Mesenchymal stem cell (in vitro differentiated cells and primary cell): ENCODE data around the gene PIGN.
A peak's percentile ranks its signal among the peaks of the same experiment; 100 is the strongest.

Experiments used
- DNase-seq: peaks from one replicate; pipeline ENCODE4 v3.0.0-alpha.2; 2013
- H2AFZ ChIP-seq: one replicate; pipeline ENCODE4 v1.6.1; 2013; ENCODE audit warnings: low read depth, mild to moderate bottlenecking, control low read depth, inconsistent platforms, low read length, moderate library complexity
- H2AK5ac ChIP-seq: 2 replicates; pipeline ENCODE4 v1.6.1; 2013; ENCODE audit warnings: low read length, moderate library complexity, mild to moderate bottlenecking, inconsistent platforms; ENCODE audit not compliant: severe bottlenecking
- H2BK120ac ChIP-seq: one replicate; pipeline ENCODE4 v1.6.1; 2013; ENCODE audit warnings: low read depth, mild to moderate bottlenecking, inconsistent platforms, low read length, moderate library complexity
- H2BK12ac ChIP-seq, 2 experiments: one replicate each; pipeline ENCODE4 v1.6.1; 2013; ENCODE audit warnings: inconsistent platforms in 2 of 2, low read length in 2 of 2, mild to moderate bottlenecking in 2 of 2, moderate library complexity in 2 of 2, control low read depth in 1 of 2
- H2BK15ac ChIP-seq: one replicate; pipeline ENCODE4 v1.6.1; 2013; ENCODE audit warnings: mild to moderate bottlenecking, low read depth, inconsistent platforms; ENCODE audit not compliant: poor library complexity, severe bottlenecking
- H2BK5ac ChIP-seq: 2 replicates; pipeline ENCODE4 v1.6.1; 2013; ENCODE audit warnings: low read depth, mild to moderate bottlenecking, low read length, control low read depth, inconsistent platforms; ENCODE audit not compliant: poor library complexity, severe bottlenecking
- H3K14ac ChIP-seq, 2 experiments: one replicate each; pipeline ENCODE4 v1.6.1; 2013; ENCODE audit warnings: inconsistent platforms in 2 of 2, low read length in 2 of 2, control low read depth in 1 of 2, mild to moderate bottlenecking in 1 of 2, moderate library complexity in 1 of 2
- H3K18ac ChIP-seq, 2 experiments: one replicate each; pipeline ENCODE4 v1.6.1; 2013; ENCODE audit warnings: inconsistent platforms in 2 of 2, low read length in 2 of 2, control low read depth in 1 of 2, low read depth in 1 of 2, mild to moderate bottlenecking in 1 of 2
- H3K23ac ChIP-seq, 2 experiments: one replicate each; pipeline ENCODE4 v1.6.1; 2013; ENCODE audit warnings: inconsistent platforms in 2 of 2, low read length in 2 of 2, mild to moderate bottlenecking in 2 of 2, moderate library complexity in 2 of 2, control low read depth in 1 of 2
- H3K27ac ChIP-seq: 2 replicates; pipeline ENCODE4 v1.5.1; 2013; ENCODE audit warnings: mild to moderate bottlenecking, moderate library complexity, low read length, control low read depth, inconsistent platforms; ENCODE audit not compliant: poor library complexity, severe bottlenecking
- H3K27me3 ChIP-seq, 2 experiments: 2 replicates each; pipeline versions ENCODE4 v1.6.1 to v1.7.0; 2013; ENCODE audit warnings: low read length in 2 of 2, mild to moderate bottlenecking in 2 of 2, moderate library complexity in 2 of 2, control low read depth in 1 of 2, inconsistent platforms in 1 of 2; ENCODE audit not compliant: control insufficient read depth in 1 of 2, insufficient read depth in 1 of 2
- H3K36me3 ChIP-seq, 2 experiments: 2 replicates each; pipeline versions ENCODE4 v1.6.1 to v1.7.0; 2013; ENCODE audit warnings: low read length in 2 of 2, control low read depth in 1 of 2, inconsistent platforms in 1 of 2, low read depth in 1 of 2, mild to moderate bottlenecking in 1 of 2; ENCODE audit not compliant: insufficient read depth in 2 of 2, control insufficient read depth in 1 of 2
- H3K4ac ChIP-seq, 2 experiments: one replicate each; pipeline ENCODE4 v1.6.1; 2013; ENCODE audit warnings: inconsistent platforms in 2 of 2, low read length in 2 of 2, mild to moderate bottlenecking in 2 of 2, moderate library complexity in 2 of 2, control low read depth in 1 of 2, low read depth in 1 of 2
- H3K4me1 ChIP-seq: 2 replicates; pipeline ENCODE4 v1.6.1; 2013; ENCODE audit warnings: low read depth, low read length, control low read depth; ENCODE audit not compliant: control insufficient read depth, insufficient read depth
- H3K4me2 ChIP-seq: 2 replicates; pipeline ENCODE4 v1.6.1; 2013; ENCODE audit warnings: low read length, mild to moderate bottlenecking, inconsistent platforms; ENCODE audit not compliant: poor library complexity, severe bottlenecking
- H3K4me3 ChIP-seq, 2 experiments: 2 replicates each; pipeline versions ENCODE4 v1.5.1 to v1.7.0; 2013; ENCODE audit warnings: low read length in 2 of 2, mild to moderate bottlenecking in 2 of 2, control low read depth in 1 of 2, low read depth in 1 of 2; ENCODE audit not compliant: insufficient read depth in 1 of 2
- H3K79me1 ChIP-seq: replicated peaks from 2 replicates; pipeline ENCODE4 v1.6.1; 2013; ENCODE audit warnings: mild to moderate bottlenecking, control low read depth, low read length, inconsistent platforms; ENCODE audit not compliant: poor library complexity, severe bottlenecking
- H3K9ac ChIP-seq: 2 replicates; pipeline ENCODE4 v1.7.0; 2013; ENCODE audit warnings: mild to moderate bottlenecking, low read length, moderate library complexity
- H3K9me3 ChIP-seq: 2 replicates; pipeline ENCODE4 v1.7.0; 2013; ENCODE audit warnings: mild to moderate bottlenecking, low read length; ENCODE audit not compliant: control insufficient read depth
- H4K8ac ChIP-seq: one replicate; pipeline ENCODE4 v1.6.1; 2013; ENCODE audit warnings: inconsistent platforms, mild to moderate bottlenecking, low read length, moderate library complexity
- H4K91ac ChIP-seq: one replicate; pipeline ENCODE4 v1.6.1; 2013; ENCODE audit warnings: mild to moderate bottlenecking, low read length, inconsistent platforms
- WGBS: methylation state at CpG from one replicate; pipeline ENCODE4 v1.1.7; 2013; ENCODE audit warnings: mixed read lengths; 5-methylcytosine and 5-hydroxymethylcytosine counted together

PIGN gene

GRCh38 chr18:62138461-62139235 lies 48.2 kb downstream of the PIGN start:
- H3K14ac ChIP-seq: no peak overlapping the region
- no peak overlapping the region for H2BK15ac ChIP-seq
- H3K18ac ChIP-seq: no peak overlapping the region
- H3K27ac ChIP-seq: no peak overlapping the region
- H3K4me2 ChIP-seq: no peak overlapping the region
- no peaks in the 10 kb centered on the region for H3K4me1 ChIP-seq
- peaks cover 0 to 34% of the 10 kb centered on the region in 2 experiments for H3K36me3 ChIP-seq
- no peak for DNase-seq
- H2BK5ac ChIP-seq: no peak overlapping the region
- no peak overlapping the region for H3K4ac ChIP-seq
- no peak overlapping the region for H2AFZ ChIP-seq
- H4K8ac ChIP-seq: no peak overlapping the region
- no peaks in the 10 kb centered on the region for H3K79me1 ChIP-seq
- H2BK12ac ChIP-seq: no peak overlapping the region
- no peak overlapping the region for H2AK5ac ChIP-seq
- H3K9me3 ChIP-seq: no peaks in the 10 kb centered on the region
- no peaks in the 10 kb centered on the region for H3K27me3 ChIP-seq
- no peak overlapping the region for H2BK120ac ChIP-seq
- H3K4me3 ChIP-seq: no peak overlapping the region
- WGBS: 67% methylated on average over 1 of the region's 2 CpGs
- no peak overlapping the region for H3K23ac ChIP-seq
- H3K9ac ChIP-seq: no peak overlapping the region
- no peak overlapping the region for H4K91ac ChIP-seq

- Histone ChIP-seq H3K23ac (no peak overlapping the region), H3K9me3 (no peaks in the 10 kb centered on the region), H3K79me1 (no peaks in the 10 kb centered on the region), H3K4me3 (no peak overlapping the region), H2BK15ac (no peak overlapping the region), H3K4me2 (no peak overlapping the region), H2BK5ac (no peak overlapping the region), H3K9ac (no peak overlapping the region), H4K91ac (no peak overlapping the region), H2AFZ (no peak overlapping the region), H3K36me3 (peaks cover 0 to 2% of the 10 kb centered on the region in 2 experiments), H2BK120ac (no peak overlapping the region), H3K18ac (no peak overlapping the region), H4K8ac (no peak overlapping the region), H3K14ac (no peak overlapping the region), H2AK5ac (no peak overlapping the region), H3K4ac (no peak overlapping the region), H3K27me3 (no peaks in the 10 kb centered on the region), H3K4me1 (no peaks in the 10 kb centered on the region), H2BK12ac (no peak overlapping the region), H3K27ac (no peak overlapping the region)
- 100% methylated on average over 1 of the region's 2 CpGs for WGBS
- peak; percentile 67 for DNase-seq
Measured at GRCh38 chr18:62131301-62131909, 55.5 kb downstream of the PIGN start.

DNA sequence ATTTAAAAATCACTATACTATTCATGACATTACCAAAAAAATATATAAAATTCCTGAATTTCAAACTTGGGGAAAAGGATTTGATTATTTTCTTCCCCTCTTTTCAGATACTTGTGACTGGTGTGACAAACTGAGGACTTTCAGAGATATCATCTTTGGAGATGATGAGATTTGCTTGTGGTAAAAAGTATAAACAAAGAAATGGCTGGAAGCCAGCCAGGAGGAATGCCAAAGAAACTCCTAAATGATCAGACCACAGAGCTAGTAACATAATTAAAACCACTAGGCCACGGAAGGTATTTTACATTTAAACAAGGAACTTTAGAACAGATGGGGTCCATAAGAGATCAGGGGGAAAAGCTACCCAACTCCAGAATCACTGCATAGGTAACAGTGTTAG lies 58.7 kb downstream of the PIGN start:
- Histone ChIP-seq H3K27ac (no peak overlapping the region), H3K4me2 (no peak overlapping the region), H2BK5ac (no peak overlapping the region), H3K14ac (no peak overlapping the region), H3K36me3 (no peaks in the 10 kb centered on the region), H3K23ac (no peak overlapping the region), H3K9ac (peak overlapping the region; percentile 12), H3K4me3 (no peak overlapping the region), H2BK12ac (no peak overlapping the region), H3K4ac (no peak overlapping the region), H3K18ac (no peak overlapping the region), H2BK15ac (no peak overlapping the region), H3K9me3 (no peaks in the 10 kb centered on the region), H3K79me1 (no peaks in the 10 kb centered on the region), H3K27me3 (no peaks in the 10 kb centered on the region), H2BK120ac (no peak overlapping the region), H2AK5ac (no peak overlapping the region), H4K8ac (no peak overlapping the region), H3K4me1 (no peaks in the 10 kb centered on the region), H2AFZ (no peak overlapping the region), H4K91ac (no peak overlapping the region)
- peak; percentile 62 for DNase-seq
- no CpG with 5 or more reads among the region's 1 CpG for WGBS

DNA sequence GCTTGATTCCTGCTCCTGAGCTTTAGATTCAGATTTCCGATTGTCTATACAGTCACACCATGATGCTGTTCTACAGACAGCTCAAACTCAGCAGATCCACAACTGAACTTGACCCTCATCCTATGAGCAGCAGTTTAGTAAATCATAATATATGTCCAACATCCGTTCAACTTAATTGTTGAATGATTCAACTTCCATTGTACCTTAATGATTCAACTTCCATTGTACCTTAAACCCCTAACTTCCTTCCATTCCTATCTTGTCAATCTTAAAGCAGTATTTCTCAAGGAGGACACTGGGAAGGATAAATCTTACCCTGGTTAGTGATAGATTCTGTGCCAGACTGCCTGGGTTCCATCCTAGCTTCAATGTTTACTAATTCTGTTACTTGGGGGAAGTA lies 60.1 kb downstream of the PIGN start:
- no peak overlapping the region for H4K91ac ChIP-seq
- H3K27me3 ChIP-seq: no peaks in the 10 kb centered on the region
- no peak overlapping the region for H3K18ac ChIP-seq
- 94% methylated on average over 2 of the region's 2 CpGs for WGBS
- H3K14ac ChIP-seq: no peak overlapping the region
- H2BK5ac ChIP-seq: no peak overlapping the region
- H2BK120ac ChIP-seq: no peak overlapping the region
- no peak overlapping the region for H3K4me2 ChIP-seq
- no peaks in the 10 kb centered on the region for H3K9me3 ChIP-seq
- H3K23ac ChIP-seq: no peak overlapping the region
- no peak overlapping the region for H2BK12ac ChIP-seq
- no peaks in the 10 kb centered on the region for H3K36me3 ChIP-seq
- H2AFZ ChIP-seq: no peak overlapping the region
- H3K79me1 ChIP-seq: no peaks in the 10 kb centered on the region
- no peak overlapping the region for H3K27ac ChIP-seq
- no peak overlapping the region for H3K4ac ChIP-seq
- H2AK5ac ChIP-seq: no peak overlapping the region
- H4K8ac ChIP-seq: no peak overlapping the region
- no peaks in the 10 kb centered on the region for H3K4me1 ChIP-seq
- no peak overlapping the region for H3K4me3 ChIP-seq
- H3K9ac ChIP-seq: no peak overlapping the region
- no peak for DNase-seq
- H2BK15ac ChIP-seq: no peak overlapping the region
